Suprapubic skin (tissue), 4 donors: ENCODE data around the gene TSPEAR. TPM values are rescaled to one million over a fixed set of nuclear protein-coding genes. Genes with fewer than 3 reads are reported as not detected.

Source experiments
- DNase-seq, 2 donors: peaks; one replicate each; pipeline ENCODE4 v3.0.0-alpha.2; 2019; ENCODE audit warnings: low spot score in 2 of 2
- H3K27ac ChIP-seq: fragments of 200-600 bp; sonication (generic); one replicate; pipeline ENCODE4 v1.5.1; 2019
- H3K27me3 ChIP-seq: fragments of 200-600 bp; sonication (generic); one replicate; pipeline ENCODE4 v1.5.1; 2019
- H3K36me3 ChIP-seq: fragments of 200-600 bp; sonication (generic); one replicate; pipeline ENCODE4 v1.5.1; 2019
- H3K4me1 ChIP-seq: fragments of 200-600 bp; sonication (generic); one replicate; pipeline ENCODE4 v1.5.1; 2019
- H3K4me3 ChIP-seq: fragments of 200-600 bp; sonication (generic); one replicate; pipeline ENCODE4 v1.5.1; 2019; ENCODE audit warnings: mild to moderate bottlenecking
- H3K9me3 ChIP-seq: fragments of 200-600 bp; sonication (generic); one replicate; pipeline ENCODE4 v1.5.1; 2019
- EP300 ChIP-seq: sonication (generic); formaldehyde crosslinking; IDR thresholded peaks from one replicate; pipeline ENCODE4 v1.6.1; 2017; ENCODE audit warnings: antibody characterized with exemption
- POLR2A ChIP-seq, 2 donors: fragments of 450-650 bp; IDR thresholded peaks; one replicate each; pipeline ENCODE4 v1.6.1; 2017; ENCODE audit warnings: antibody characterized with exemption in 2 of 2, mild to moderate bottlenecking in 2 of 2, moderate library complexity in 2 of 2
- POLR2AphosphoS5 ChIP-seq, 3 donors: sonication (generic); formaldehyde crosslinking; IDR thresholded peaks; one replicate each; pipeline ENCODE4 v1.6.1; 2017; ENCODE audit warnings: antibody characterized with exemption in 3 of 3
- WGBS: methylation state at CpG from one replicate; pipeline ENCODE4 v1.1.5; 2018; 5-methylcytosine and 5-hydroxymethylcytosine counted together
- total RNA-seq, 4 donors: library from RNA; depleted of rRNA; stranded (reverse); fragments of >200 nt; gene quantifications; one replicate each; pipeline ENCODE4 v1.1.0, GENCODE V29; 2016
- TF ChIP-seq, protein P1 (sequence below), 2 donors: fragments of 200-600 bp in 1 of 2; fragments of 450-650 bp in 1 of 2; sonication (generic) in 1 of 2; IDR thresholded peaks; one replicate each; pipeline ENCODE4 v1.5.1; 2016 to 2019; ENCODE audit warnings: antibody characterized with exemption in 2 of 2, mild to moderate bottlenecking in 1 of 2, moderate library complexity in 1 of 2

The TSPEAR gene
- total RNA-seq, 4 donors from 2014 or later = 0.21 to 0.59 (median 0.32) TPM; not detected in 1

DNA sequence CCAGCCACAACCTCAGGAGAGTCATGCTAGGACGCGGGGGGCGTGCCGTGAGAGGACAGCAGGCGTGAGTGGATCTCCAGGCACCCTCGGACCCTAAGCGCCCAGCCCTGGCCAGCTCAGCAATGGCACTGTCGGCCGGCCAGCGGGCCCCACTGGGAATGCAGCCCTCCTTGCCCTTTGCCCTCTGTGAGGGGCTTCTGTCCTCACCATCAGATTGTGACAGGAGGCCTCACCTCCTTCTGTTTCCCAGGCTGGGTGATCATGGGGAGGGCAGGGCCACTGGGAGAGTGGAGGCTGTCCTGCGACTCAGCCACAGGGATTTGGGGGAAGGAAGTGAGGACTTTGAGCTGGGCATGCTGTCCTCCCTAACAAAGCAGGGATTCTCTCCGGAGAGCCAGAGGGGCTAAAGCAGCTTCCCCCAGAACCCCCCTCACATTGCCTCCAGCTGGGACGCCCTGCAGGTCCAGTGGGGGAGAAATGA, 262.7 kb downstream of the TSPEAR start:
- WGBS = 17% methylated on average over 2 of the region's 13 CpGs
- peak in 1 of 2 donors; percentile 52 for DNase-seq

More for the DNA sequence above, 262.7 kb downstream of the TSPEAR start:
- Histone ChIP-seq H3K27me3 (peaks cover 40% of the 10 kb centered on the region), H3K4me3 (no peak overlapping the region), H3K36me3 (no peaks in the 10 kb centered on the region), H3K4me1 (no peaks in the 10 kb centered on the region), H3K9me3 (no peaks in the 10 kb centered on the region), H3K27ac (no peak overlapping the region)
- TF ChIP-seq EP300 = no peak
- no peak for TF ChIP-seq POLR2A (IDR thresholded peaks at IDR 0.05)
- TF ChIP-seq, protein P1, sequence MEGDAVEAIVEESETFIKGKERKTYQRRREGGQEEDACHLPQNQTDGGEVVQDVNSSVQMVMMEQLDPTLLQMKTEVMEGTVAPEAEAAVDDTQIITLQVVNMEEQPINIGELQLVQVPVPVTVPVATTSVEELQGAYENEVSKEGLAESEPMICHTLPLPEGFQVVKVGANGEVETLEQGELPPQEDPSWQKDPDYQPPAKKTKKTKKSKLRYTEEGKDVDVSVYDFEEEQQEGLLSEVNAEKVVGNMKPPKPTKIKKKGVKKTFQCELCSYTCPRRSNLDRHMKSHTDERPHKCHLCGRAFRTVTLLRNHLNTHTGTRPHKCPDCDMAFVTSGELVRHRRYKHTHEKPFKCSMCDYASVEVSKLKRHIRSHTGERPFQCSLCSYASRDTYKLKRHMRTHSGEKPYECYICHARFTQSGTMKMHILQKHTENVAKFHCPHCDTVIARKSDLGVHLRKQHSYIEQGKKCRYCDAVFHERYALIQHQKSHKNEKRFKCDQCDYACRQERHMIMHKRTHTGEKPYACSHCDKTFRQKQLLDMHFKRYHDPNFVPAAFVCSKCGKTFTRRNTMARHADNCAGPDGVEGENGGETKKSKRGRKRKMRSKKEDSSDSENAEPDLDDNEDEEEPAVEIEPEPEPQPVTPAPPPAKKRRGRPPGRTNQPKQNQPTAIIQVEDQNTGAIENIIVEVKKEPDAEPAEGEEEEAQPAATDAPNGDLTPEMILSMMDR (IDR thresholded peaks at IDR 0.05) = no peak
- TF ChIP-seq POLR2AphosphoS5 (IDR thresholded peaks at IDR 0.05) = no peak

Other genes with a start within 250 kb of the TSPEAR start
- gene KRTAP10-1, start 171.4 kb downstream of the TSPEAR start, total RNA-seq = 1 to 10 TPM in 2 of 4 donors, under 1 TPM in 1, not detected in 1; 0.83 to 8.5 (median 2.6) TPM
- 10 to 100 TPM in 2 of 4 donors, under 1 TPM in 1, not detected in 1; 0.76 to 11.1 (median 10.1) TPM for gene KRTAP10-2, start 160.1 kb downstream of the TSPEAR start, total RNA-seq
- 1 to 10 TPM in 3 of 4 donors, not detected in 1; 1.1 to 5.8 (median 3.3) TPM for gene KRTAP10-3, start 152.8 kb downstream of the TSPEAR start, total RNA-seq
- 10 to 100 TPM in 1 of 4 donors, 1 to 10 TPM in 2, not detected in 1; 2.7 to 11.8 (median 4.9) TPM for gene KRTAP10-4, start 137.8 kb downstream of the TSPEAR start, total RNA-seq
- gene KRTAP10-5, start 131.0 kb downstream of the TSPEAR start, total RNA-seq = 10 to 100 TPM in 1 of 4 donors, 1 to 10 TPM in 1, under 1 TPM in 1, not detected in 1; 0.76 to 11.1 (median 1.7) TPM
- gene KRTAP10-6, start 119.1 kb downstream of the TSPEAR start, total RNA-seq = 1 to 10 TPM in 2 of 4 donors, not detected in 2; 2.0 to 3.1 TPM
- gene KRTAP10-7, start 111.0 kb downstream of the TSPEAR start, total RNA-seq = 10 to 100 TPM in 1 of 4 donors, 1 to 10 TPM in 2, not detected in 1; 3.7 to 12.9 (median 4.2) TPM
- gene KRTAP10-8, start 99.5 kb downstream of the TSPEAR start, total RNA-seq = 1 to 10 TPM in 2 of 4 donors, not detected in 2; 1.3 to 7.2 TPM
- gene KRTAP10-9, start 84.5 kb downstream of the TSPEAR start, total RNA-seq = 1 to 10 TPM in 2 of 4 donors, not detected in 2; 1.6 to 9.9 TPM
- gene KRTAP10-10, start 74.2 kb downstream of the TSPEAR start, total RNA-seq = 1 to 10 TPM in 2 of 4 donors, not detected in 2; 3.3 to 8.0 TPM
- 10 to 100 TPM in 1 of 4 donors, 1 to 10 TPM in 2, not detected in 1; 1.9 to 11.7 (median 3.5) TPM for gene KRTAP10-11, start 65.2 kb downstream of the TSPEAR start, total RNA-seq
- gene KRTAP12-4, start 56.9 kb downstream of the TSPEAR start, total RNA-seq = not detected
- 10 to 100 TPM in 1 of 4 donors, 1 to 10 TPM in 1, not detected in 2; 3.2 to 11.5 TPM for gene KRTAP12-3, start 53.6 kb downstream of the TSPEAR start, total RNA-seq
- 10 to 100 TPM in 1 of 4 donors, 1 to 10 TPM in 2, not detected in 1; 5.6 to 29.3 (median 8.2) TPM for gene KRTAP12-2, start 44.6 kb downstream of the TSPEAR start, total RNA-seq
- 10 to 100 TPM in 1 of 4 donors, 1 to 10 TPM in 1, not detected in 2; 6.0 to 32.1 TPM for gene KRTAP12-1, start 29.4 kb downstream of the TSPEAR start, total RNA-seq
- gene KRTAP10-12, start 14.4 kb downstream of the TSPEAR start, total RNA-seq = 1 to 10 TPM in 2 of 4 donors, not detected in 2; 1.3 to 2.9 TPM
- 100 to 1,000 TPM in 2 of 4 donors, 10 to 100 TPM in 2; 62.5 to 126 (median 91.6) TPM for gene UBE2G2, start 90.2 kb upstream of the TSPEAR start, total RNA-seq
- gene SUMO3, start 106.5 kb upstream of the TSPEAR start, total RNA-seq = 10 to 100 TPM; 30.5 to 38.3 (median 35.9) TPM
- 100 to 1,000 TPM; 114 to 172 (median 143) TPM for gene PTTG1IP, start 162.1 kb upstream of the TSPEAR start, total RNA-seq
- gene ITGB2, start 209.3 kb upstream of the TSPEAR start, total RNA-seq = 10 to 100 TPM; 11.2 to 18.8 (median 15.3) TPM
- 10 to 100 TPM; 13.4 to 16.9 (median 14.4) TPM for gene SLX9, start 228.5 kb upstream of the TSPEAR start, total RNA-seq